GM12873 (cell line): Measurements from ENCODE around the gene RTP5.

ENCODE experiments used
- TF ChIP-seq, protein P1 (sequence below): IDR thresholded peaks from 2 replicates; pipeline ENCODE4 v1.5.1; 2012; ENCODE audit warnings: low read depth, mild to moderate bottlenecking, moderate library complexity, low read length, control low read depth; ENCODE audit not compliant: insufficient read depth; ENCODE audit errors: missing control alignments

RTP5 gene

DNA sequence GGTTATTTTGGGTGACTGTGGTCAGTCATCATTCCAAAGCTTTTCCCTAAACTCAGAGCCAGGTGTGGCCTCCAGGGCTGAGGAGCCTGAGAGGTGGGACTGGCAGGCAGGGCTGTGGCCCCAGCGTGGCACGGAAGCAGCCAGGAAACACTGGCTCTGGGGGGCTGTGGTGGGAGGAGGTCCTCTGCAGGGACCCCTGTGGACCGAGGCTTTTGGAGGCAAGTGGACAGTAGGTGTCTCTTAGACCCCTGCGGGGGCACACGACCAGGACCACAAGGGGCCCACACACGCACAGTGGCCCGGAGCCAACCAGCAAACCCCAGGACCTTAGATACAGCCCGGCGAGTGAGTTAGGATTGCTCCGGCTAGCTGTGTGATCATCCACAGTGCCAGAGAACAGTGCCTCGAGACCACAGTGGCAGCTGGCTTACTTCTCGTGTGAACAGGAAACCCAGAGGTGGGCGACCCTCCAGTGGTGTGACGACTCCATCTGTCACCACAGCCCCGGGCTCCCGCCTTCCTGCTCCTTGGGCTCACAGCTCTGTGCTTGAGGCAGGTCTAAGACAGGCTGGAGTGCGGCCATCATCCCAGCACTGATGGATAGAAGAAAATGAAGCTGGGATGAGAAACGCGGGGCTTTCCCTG is 1.6 kb upstream of the RTP5 start:
- TF ChIP-seq, protein P1, sequence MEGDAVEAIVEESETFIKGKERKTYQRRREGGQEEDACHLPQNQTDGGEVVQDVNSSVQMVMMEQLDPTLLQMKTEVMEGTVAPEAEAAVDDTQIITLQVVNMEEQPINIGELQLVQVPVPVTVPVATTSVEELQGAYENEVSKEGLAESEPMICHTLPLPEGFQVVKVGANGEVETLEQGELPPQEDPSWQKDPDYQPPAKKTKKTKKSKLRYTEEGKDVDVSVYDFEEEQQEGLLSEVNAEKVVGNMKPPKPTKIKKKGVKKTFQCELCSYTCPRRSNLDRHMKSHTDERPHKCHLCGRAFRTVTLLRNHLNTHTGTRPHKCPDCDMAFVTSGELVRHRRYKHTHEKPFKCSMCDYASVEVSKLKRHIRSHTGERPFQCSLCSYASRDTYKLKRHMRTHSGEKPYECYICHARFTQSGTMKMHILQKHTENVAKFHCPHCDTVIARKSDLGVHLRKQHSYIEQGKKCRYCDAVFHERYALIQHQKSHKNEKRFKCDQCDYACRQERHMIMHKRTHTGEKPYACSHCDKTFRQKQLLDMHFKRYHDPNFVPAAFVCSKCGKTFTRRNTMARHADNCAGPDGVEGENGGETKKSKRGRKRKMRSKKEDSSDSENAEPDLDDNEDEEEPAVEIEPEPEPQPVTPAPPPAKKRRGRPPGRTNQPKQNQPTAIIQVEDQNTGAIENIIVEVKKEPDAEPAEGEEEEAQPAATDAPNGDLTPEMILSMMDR = no peak

DNA sequence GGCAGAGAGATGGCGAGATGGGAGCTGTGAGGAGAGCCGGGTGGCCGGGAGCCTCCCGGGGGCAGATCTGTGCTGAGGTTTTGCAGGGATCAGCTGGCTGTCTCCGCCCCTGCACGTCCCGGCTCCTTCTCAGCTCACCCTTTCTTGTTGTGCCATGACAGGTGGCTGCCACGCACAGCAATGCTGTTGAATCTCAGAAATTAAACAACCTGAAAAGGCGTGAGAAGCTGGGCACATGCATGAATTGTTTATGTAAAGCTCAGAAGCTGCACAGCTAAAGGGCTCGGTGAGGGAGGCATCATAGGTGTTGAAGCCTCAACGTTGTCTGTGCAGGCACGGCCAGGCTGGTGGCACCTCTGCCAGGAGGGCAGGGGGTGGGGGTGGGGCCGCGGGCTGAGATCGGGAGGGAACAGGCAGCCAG is 858 bp upstream of the RTP5 start:
- TF ChIP-seq, protein P1 = no peak

DNA sequence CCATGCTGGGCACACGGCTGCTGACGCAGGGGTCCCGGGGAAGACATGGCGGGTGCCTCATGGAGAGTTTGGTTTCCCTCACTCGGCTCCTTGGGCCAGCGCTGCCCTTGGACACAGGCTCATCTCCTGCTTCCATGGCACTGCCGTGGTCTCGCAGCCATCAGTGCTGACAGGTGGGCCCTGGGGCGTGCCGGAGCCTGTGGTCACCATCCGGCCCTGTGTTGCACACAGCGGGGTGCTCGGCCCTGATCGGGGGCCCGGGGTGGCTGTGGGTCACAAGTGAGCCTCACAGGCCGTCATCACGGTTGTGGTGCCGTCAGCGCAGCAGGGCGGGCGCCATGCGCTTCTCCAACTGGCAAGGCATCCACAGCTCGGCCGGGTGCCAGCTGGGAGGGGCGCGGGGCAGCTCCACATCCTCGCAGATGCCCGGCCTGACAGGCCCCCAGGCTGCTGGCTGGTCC is 582 bp downstream of the RTP5 start:
- TF ChIP-seq, protein P1 = no peak

DNA sequence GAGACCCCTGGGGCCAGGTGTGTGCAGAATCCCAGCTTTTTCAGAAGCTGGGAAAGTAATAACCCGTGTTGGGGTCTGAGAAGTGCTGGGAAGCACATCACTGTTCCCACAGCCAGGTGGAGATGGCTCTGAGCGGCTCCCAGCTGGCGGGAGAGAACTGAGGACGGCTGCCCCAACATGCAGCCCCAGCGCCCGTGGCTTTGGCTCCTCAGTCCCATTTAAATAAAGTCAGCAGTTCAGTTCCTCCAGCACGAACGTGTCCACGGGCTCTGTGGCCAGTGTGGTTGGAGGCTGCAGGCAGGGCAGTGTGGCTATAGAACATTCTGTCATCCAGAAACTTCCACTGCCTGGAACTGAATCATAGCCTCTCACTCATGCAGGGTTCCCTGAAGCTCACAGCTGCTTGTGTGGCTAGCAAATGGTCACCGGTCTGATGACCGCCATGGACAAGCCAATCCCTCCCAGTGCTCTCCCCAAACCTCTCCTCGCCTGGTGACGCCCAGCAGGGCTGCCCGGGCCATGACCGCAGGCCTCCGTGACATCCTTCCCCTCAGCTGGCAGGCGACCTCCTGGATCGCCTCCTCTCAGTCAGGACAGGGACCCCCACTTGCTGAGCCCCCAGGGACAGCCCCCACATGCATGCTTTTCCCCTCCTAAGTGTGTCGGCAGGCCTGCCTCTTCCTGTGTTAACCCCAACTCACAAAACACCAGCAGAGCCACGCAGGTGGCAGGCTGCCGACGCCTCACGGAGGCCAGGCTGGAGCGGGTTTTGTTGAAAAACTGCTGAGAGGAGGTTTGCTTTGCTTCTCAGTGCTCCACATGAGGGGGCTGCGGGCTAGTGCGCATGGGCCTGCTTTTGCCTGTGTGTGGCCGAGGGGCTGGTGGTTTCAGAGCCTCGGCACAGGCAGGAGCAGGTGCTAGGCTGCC is 1.3 kb downstream of the RTP5 start:
- TF ChIP-seq, protein P1 = no peak

DNA sequence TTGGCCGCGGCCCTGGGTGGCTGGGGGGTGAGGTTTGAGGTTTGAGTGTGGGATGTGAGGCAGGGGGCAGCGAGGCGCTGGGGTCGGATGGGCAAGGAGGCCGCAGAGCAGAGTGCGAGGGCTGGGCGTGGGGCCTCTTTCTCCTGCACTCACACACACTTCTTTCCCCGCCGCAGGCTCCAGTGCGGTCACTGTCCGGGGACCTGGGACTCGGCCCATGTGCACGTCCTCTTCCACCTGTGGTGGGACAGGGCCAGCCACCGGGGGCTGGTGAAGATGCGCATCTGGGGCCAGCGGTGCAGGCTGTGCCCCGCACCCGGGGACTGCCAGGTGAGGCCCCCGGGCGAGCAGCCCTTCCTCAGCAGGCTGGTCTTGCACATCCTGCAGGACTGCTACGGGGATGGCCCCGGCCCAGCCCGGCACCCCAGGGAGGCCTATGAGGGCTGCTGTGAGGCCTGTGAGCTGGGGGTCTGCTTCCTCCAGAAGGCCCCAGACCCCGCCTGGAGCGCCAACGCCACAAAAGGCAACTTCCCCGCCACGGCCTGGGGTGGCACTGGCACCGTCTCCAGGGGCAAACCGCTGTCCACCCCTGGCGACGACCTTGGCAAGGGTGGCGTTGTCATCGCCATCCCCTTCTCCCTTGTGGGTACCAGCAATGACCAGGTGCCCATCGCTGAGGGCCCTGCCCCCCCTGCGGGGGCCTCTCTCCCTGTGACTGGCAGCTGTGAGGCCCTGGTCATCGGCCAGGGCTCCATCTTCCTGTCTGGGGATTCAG is 2.2 kb downstream of the RTP5 start:
- TF ChIP-seq, protein P1 = no peak

DNA sequence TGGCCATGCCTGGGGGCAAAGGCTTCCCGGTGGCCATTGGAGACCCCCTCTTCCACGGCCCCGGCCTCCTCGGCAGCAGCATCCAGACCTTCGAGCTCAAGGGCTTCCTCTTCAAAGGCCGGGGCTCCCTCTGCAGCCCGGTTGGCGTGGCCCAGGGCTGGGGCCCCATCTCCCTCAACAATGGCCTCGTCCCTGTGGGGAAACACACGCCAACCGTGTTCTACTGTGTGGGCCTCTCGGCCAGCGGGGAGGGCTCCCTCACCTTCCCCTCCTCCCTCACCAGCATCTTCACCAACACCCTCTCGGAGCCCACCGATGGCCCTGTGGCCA is 2.7 kb downstream of the RTP5 start:
- TF ChIP-seq, protein P1 = no peak
